ENCODE data around the gene ABLIM3. TPM values are rescaled to one million over a fixed set of nuclear protein-coding genes. Genes with fewer than 3 reads are reported as not detected.

ABLIM3 gene
- total and polyA plus RNA-seq, 2 experiments from 2014 or later = 0.19 to 2.2 TPM

DNA sequence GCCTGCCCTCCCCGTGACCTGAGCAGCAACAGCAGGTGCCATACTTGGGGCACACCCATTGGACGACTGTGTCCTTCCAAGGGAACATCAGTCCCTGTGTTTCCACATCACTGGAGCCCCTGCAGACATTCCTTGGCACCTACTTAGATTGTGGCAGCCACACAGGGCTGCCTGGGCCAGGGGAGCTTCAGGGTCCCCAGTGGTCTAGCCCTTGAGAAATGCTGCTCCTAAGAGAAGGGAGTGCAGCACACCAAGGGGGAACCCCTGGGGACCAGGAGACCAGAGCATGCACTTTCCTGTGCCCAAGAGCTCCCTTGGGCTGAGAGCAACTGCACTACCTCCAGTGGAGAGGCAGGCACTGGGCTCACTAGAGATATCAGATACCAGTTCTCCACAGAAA lies 20.1 kb upstream of the ABLIM3 start:
- TF ChIP-seq JUNB (IDR thresholded peaks at IDR 0.05; ENCODE audit: unreplicated experiment) (no peak), NANOG (IDR thresholded peaks at IDR 0.05; ENCODE audit: borderline replicate concordance) (no peak), POLR2AphosphoS5 (IDR thresholded peaks at IDR 0.05; ENCODE audit: low read depth) (no peak), EZH2phosphoT487 (IDR thresholded peaks at IDR 0.05; ENCODE audit: unreplicated experiment) (no peak), ZNF331 (CRISPR knock-in tag; IDR thresholded peaks at IDR 0.05; ENCODE audit: low read depth) (no peak), CREB1 (CRISPR knock-in tag; IDR thresholded peaks at IDR 0.05; ENCODE audit: low read depth) (no peak), EZH2 (IDR thresholded peaks at IDR 0.05; ENCODE audit: low read depth, unreplicated experiment) (no peak), STAT1 (IDR thresholded peaks at IDR 0.05; ENCODE audit: unreplicated experiment) (no peak), ZNF114 (CRISPR knock-in tag; IDR thresholded peaks at IDR 0.05) (no peak)
- TF ChIP-seq, protein P1, sequence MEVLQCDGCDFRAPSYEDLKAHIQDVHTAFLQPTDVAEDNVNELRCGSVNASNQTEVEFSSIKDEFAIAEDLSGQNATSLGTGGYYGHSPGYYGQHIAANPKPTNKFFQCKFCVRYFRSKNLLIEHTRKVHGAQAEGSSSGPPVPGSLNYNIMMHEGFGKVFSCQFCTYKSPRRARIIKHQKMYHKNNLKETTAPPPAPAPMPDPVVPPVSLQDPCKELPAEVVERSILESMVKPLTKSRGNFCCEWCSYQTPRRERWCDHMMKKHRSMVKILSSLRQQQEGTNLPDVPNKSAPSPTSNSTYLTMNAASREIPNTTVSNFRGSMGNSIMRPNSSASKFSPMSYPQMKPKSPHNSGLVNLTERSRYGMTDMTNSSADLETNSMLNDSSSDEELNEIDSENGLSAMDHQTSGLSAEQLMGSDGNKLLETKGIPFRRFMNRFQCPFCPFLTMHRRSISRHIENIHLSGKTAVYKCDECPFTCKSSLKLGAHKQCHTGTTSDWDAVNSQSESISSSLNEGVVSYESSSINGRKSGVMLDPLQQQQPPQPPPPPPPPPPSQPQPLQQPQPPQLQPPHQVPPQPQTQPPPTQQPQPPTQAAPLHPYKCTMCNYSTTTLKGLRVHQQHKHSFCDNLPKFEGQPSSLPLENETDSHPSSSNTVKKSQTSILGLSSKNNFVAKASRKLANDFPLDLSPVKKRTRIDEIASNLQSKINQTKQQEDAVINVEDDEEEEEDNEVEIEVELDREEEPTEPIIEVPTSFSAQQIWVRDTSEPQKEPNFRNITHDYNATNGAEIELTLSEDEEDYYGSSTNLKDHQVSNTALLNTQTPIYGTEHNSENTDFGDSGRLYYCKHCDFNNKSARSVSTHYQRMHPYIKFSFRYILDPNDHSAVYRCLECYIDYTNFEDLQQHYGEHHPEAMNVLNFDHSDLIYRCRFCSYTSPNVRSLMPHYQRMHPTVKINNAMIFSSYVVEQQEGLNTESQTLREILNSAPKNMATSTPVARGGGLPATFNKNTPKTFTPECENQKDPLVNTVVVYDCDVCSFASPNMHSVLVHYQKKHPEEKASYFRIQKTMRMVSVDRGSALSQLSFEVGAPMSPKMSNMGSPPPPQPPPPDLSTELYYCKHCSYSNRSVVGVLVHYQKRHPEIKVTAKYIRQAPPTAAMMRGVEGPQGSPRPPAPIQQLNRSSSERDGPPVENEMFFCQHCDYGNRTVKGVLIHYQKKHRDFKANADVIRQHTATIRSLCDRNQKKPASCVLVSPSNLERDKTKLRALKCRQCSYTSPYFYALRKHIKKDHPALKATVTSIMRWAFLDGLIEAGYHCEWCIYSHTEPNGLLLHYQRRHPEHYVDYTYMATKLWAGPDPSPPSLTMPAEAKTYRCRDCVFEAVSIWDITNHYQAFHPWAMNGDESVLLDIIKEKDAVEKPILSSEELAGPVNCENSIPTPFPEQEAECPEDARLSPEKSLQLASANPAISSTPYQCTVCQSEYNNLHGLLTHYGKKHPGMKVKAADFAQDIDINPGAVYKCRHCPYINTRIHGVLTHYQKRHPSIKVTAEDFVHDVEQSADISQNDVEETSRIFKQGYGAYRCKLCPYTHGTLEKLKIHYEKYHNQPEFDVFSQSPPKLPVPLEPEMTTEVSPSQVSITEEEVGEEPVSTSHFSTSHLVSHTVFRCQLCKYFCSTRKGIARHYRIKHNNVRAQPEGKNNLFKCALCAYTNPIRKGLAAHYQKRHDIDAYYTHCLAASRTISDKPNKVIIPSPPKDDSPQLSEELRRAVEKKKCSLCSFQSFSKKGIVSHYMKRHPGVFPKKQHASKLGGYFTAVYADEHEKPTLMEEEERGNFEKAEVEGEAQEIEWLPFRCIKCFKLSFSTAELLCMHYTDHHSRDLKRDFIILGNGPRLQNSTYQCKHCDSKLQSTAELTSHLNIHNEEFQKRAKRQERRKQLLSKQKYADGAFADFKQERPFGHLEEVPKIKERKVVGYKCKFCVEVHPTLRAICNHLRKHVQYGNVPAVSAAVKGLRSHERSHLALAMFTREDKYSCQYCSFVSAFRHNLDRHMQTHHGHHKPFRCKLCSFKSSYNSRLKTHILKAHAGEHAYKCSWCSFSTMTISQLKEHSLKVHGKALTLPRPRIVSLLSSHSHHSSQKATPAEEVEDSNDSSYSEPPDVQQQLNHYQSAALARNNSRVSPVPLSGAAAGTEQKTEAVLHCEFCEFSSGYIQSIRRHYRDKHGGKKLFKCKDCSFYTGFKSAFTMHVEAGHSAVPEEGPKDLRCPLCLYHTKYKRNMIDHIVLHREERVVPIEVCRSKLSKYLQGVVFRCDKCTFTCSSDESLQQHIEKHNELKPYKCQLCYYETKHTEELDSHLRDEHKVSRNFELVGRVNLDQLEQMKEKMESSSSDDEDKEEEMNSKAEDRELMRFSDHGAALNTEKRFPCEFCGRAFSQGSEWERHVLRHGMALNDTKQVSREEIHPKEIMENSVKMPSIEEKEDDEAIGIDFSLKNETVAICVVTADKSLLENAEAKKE (CRISPR knock-in tag; IDR thresholded peaks at IDR 0.05) = no peak
- TF ChIP-seq, protein P2, sequence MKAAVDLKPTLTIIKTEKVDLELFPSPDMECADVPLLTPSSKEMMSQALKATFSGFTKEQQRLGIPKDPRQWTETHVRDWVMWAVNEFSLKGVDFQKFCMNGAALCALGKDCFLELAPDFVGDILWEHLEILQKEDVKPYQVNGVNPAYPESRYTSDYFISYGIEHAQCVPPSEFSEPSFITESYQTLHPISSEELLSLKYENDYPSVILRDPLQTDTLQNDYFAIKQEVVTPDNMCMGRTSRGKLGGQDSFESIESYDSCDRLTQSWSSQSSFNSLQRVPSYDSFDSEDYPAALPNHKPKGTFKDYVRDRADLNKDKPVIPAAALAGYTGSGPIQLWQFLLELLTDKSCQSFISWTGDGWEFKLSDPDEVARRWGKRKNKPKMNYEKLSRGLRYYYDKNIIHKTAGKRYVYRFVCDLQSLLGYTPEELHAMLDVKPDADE (IDR thresholded peaks at IDR 0.05) = no peak
- TF ChIP-seq, protein P3, sequence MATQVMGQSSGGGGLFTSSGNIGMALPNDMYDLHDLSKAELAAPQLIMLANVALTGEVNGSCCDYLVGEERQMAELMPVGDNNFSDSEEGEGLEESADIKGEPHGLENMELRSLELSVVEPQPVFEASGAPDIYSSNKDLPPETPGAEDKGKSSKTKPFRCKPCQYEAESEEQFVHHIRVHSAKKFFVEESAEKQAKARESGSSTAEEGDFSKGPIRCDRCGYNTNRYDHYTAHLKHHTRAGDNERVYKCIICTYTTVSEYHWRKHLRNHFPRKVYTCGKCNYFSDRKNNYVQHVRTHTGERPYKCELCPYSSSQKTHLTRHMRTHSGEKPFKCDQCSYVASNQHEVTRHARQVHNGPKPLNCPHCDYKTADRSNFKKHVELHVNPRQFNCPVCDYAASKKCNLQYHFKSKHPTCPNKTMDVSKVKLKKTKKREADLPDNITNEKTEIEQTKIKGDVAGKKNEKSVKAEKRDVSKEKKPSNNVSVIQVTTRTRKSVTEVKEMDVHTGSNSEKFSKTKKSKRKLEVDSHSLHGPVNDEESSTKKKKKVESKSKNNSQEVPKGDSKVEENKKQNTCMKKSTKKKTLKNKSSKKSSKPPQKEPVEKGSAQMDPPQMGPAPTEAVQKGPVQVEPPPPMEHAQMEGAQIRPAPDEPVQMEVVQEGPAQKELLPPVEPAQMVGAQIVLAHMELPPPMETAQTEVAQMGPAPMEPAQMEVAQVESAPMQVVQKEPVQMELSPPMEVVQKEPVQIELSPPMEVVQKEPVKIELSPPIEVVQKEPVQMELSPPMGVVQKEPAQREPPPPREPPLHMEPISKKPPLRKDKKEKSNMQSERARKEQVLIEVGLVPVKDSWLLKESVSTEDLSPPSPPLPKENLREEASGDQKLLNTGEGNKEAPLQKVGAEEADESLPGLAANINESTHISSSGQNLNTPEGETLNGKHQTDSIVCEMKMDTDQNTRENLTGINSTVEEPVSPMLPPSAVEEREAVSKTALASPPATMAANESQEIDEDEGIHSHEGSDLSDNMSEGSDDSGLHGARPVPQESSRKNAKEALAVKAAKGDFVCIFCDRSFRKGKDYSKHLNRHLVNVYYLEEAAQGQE (IDR thresholded peaks at IDR 0.05; ENCODE audit: unreplicated experiment) = no peak
- TF ChIP-seq, protein P4, sequence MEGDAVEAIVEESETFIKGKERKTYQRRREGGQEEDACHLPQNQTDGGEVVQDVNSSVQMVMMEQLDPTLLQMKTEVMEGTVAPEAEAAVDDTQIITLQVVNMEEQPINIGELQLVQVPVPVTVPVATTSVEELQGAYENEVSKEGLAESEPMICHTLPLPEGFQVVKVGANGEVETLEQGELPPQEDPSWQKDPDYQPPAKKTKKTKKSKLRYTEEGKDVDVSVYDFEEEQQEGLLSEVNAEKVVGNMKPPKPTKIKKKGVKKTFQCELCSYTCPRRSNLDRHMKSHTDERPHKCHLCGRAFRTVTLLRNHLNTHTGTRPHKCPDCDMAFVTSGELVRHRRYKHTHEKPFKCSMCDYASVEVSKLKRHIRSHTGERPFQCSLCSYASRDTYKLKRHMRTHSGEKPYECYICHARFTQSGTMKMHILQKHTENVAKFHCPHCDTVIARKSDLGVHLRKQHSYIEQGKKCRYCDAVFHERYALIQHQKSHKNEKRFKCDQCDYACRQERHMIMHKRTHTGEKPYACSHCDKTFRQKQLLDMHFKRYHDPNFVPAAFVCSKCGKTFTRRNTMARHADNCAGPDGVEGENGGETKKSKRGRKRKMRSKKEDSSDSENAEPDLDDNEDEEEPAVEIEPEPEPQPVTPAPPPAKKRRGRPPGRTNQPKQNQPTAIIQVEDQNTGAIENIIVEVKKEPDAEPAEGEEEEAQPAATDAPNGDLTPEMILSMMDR (conservative IDR thresholded peaks at IDR 0.05; ENCODE audit: low read depth in 2 of 2) = no peak
- Mint-ChIP-seq H3K27ac (no peak overlapping the region), H3K36me3 (ENCODE audit: low read depth) (no peaks in the 10 kb centered on the region; the same call in 2 of the 3 replicates), H3K27me3 (ENCODE audit: insufficient read depth, low read depth, poor library complexity) (peaks cover 1% of the 10 kb centered on the region), H3K4me1 (peaks cover 8% of the 10 kb centered on the region), H3K9me3 (peaks cover 6% of the 10 kb centered on the region; the same call in 1 of the 3 replicates), H3K4me3 (no peak overlapping the region)
- no peak overlapping the region for H2AFZ ChIP-seq
- no peaks in the 10 kb centered on the region for H3K36me3 ChIP-seq (ENCODE audit: insufficient read depth)
- DNase-seq (ENCODE audit: low spot score) (no peak), ATAC-seq (no peak)
- no peak overlapping the region for H3K27ac ChIP-seq (ENCODE audit: low read depth)
- H3K4me3 ChIP-seq = no peak overlapping the region
- no peaks in the 10 kb centered on the region for H3K79me2 ChIP-seq (replicated peaks; ENCODE audit: insufficient read depth)
- H3K27me3 ChIP-seq (ENCODE audit: insufficient read depth) = no peaks in the 10 kb centered on the region
- no peaks in the 10 kb centered on the region for H3K4me1 ChIP-seq (ENCODE audit: insufficient read depth)
- peaks cover 4% of the 10 kb centered on the region; the same call in 1 of the 2 replicates for H3K9me2 ChIP-seq (ENCODE audit: insufficient read depth)
- no peaks in the 10 kb centered on the region for H3F3A ChIP-seq (replicated peaks; ENCODE audit: low read depth)
- no peaks in the 10 kb centered on the region for H4K20me1 ChIP-seq (replicated peaks; ENCODE audit: insufficient read depth)
- H3K4me2 ChIP-seq = no peak overlapping the region

Data from GM23338 (cell line).